CD14-positive monocyte (primary cell): Measurements from ENCODE around the gene FAM169A. TPM values are rescaled to one million over a fixed set of nuclear protein-coding genes. Genes with fewer than 3 reads are reported as not detected.

Source experiments
- DNase-seq, 3 donors: peaks; one replicate each; pipeline ENCODE4 v3.0.0-alpha.2; 2011 to 2022
- H2AFZ ChIP-seq: 2 replicates; pipeline ENCODE4 v1.6.0; 2012; ENCODE audit warnings: mild to moderate bottlenecking, low read depth, low read length, inconsistent platforms; ENCODE audit not compliant: insufficient read depth, poor library complexity, severe bottlenecking
- H3K27ac ChIP-seq, 2 donors: 1 replicate in 1 of 2; 2 replicates in 1 of 2; pipeline ENCODE4 v1.5.1; 2012 to 2013; ENCODE audit warnings: low read length in 2 of 2, control low read depth in 1 of 2, inconsistent platforms in 1 of 2, low read depth in 1 of 2, mild to moderate bottlenecking in 1 of 2
- H3K27me3 ChIP-seq, 2 donors: one replicate each; pipeline versions ENCODE4 v1.6.0 to v1.6.1; 2011 to 2013; ENCODE audit warnings: low read length in 2 of 2; ENCODE audit not compliant: control insufficient read depth in 2 of 2, insufficient read depth in 2 of 2
- H3K36me3 ChIP-seq, 2 donors: replicated peaks in 1 of 2; 1 replicate in 1 of 2; 2 replicates in 1 of 2; pipeline versions ENCODE4 v1.5.1 to v1.6.1; 2012 to 2013; ENCODE audit warnings: low read length in 2 of 2, control low read depth in 1 of 2, inconsistent platforms in 1 of 2, mild to moderate bottlenecking in 1 of 2; ENCODE audit not compliant: insufficient read depth in 2 of 2, control insufficient read depth in 1 of 2
- H3K4me1 ChIP-seq, 2 donors: 1 replicate in 1 of 2; 2 replicates in 1 of 2; pipeline versions ENCODE4 v1.5.1 to v1.6.1; 2012 to 2013; ENCODE audit warnings: low read length in 2 of 2, control low read depth in 1 of 2, inconsistent platforms in 1 of 2, mild to moderate bottlenecking in 1 of 2, moderate library complexity in 1 of 2; ENCODE audit not compliant: insufficient read depth in 2 of 2, control insufficient read depth in 1 of 2
- H3K4me2 ChIP-seq: replicated peaks from 2 replicates; pipeline ENCODE3; 2012; ENCODE audit warnings: low read length, moderate library complexity, mild to moderate bottlenecking; ENCODE audit not compliant: poor library complexity, severe bottlenecking; ENCODE audit errors: extremely low read depth
- H3K4me3 ChIP-seq, 3 experiments: fragments of 200-600 bp in 1 of 3; sonication (generic) in 1 of 3; replicated peaks in 1 of 3; 1 replicate in 2 of 3; 2 replicates in 1 of 3; pipeline ENCODE4 v1.5.1; 2011 to 2013; ENCODE audit warnings: low read length in 3 of 3, mild to moderate bottlenecking in 3 of 3, control low read depth in 2 of 3, low read depth in 2 of 3, inconsistent platforms in 1 of 3, moderate library complexity in 1 of 3
- H3K79me2 ChIP-seq: 2 replicates; pipeline ENCODE4 v1.6.0; 2012; ENCODE audit warnings: mild to moderate bottlenecking, control low read depth, inconsistent platforms, low read length, moderate library complexity; ENCODE audit not compliant: insufficient read depth
- H3K9ac ChIP-seq: 2 replicates; pipeline ENCODE4 v1.6.0; 2017; ENCODE audit warnings: low read length, mild to moderate bottlenecking; ENCODE audit not compliant: insufficient read depth, poor library complexity, severe bottlenecking
- H3K9me3 ChIP-seq, 2 donors: replicated peaks in 1 of 2; 1 replicate in 1 of 2; 2 replicates in 1 of 2; pipeline versions ENCODE4 v1.5.1 to v1.6.1; 2012 to 2013; ENCODE audit warnings: low read length in 2 of 2, control low read depth in 1 of 2; ENCODE audit not compliant: control insufficient read depth in 1 of 2, insufficient read depth in 1 of 2
- H4K20me1 ChIP-seq: 2 replicates; pipeline ENCODE4 v1.6.0; 2012; ENCODE audit warnings: mild to moderate bottlenecking, low read length, control low read depth, moderate library complexity; ENCODE audit not compliant: insufficient read depth
- H3K27ac Mint-ChIP-seq, 7 donors: one replicate each; pipeline ENCODE4 v1.8.0; 2020; ENCODE audit warnings: mild to moderate bottlenecking in 7 of 7, mixed read lengths in 7 of 7, moderate library complexity in 6 of 7, inconsistent platforms in 2 of 7
- H3K27me3 Mint-ChIP-seq, 3 donors: one replicate each; pipeline ENCODE4 v1.8.0; 2021 to 2022; ENCODE audit warnings: low read depth in 3 of 3, mild to moderate bottlenecking in 3 of 3, mixed read lengths in 3 of 3, moderate library complexity in 3 of 3, inconsistent platforms in 1 of 3
- H3K36me3 Mint-ChIP-seq, 2 donors: one replicate each; pipeline ENCODE4 v1.8.0; 2020; ENCODE audit warnings: mixed read lengths in 2 of 2, inconsistent platforms in 1 of 2, mild to moderate bottlenecking in 1 of 2
- H3K4me1 Mint-ChIP-seq: one replicate; pipeline ENCODE4 v1.8.0; 2020; ENCODE audit warnings: mild to moderate bottlenecking, mixed read lengths
- H3K4me3 Mint-ChIP-seq, 2 donors: one replicate each; pipeline ENCODE4 v1.8.0; 2020; ENCODE audit warnings: mild to moderate bottlenecking in 2 of 2, mixed read lengths in 2 of 2, moderate library complexity in 1 of 2
- H3K9me3 Mint-ChIP-seq, 7 donors: one replicate each; pipeline ENCODE4 v1.8.0; 2020 to 2022; ENCODE audit warnings: mixed read lengths in 7 of 7, mild to moderate bottlenecking in 6 of 7, moderate library complexity in 6 of 7, inconsistent platforms in 2 of 7
- WGBS: methylation state at CpG from one replicate; pipeline ENCODE4 v1.1.5; 2013; ENCODE audit warnings: missing lambda C conversion rate; ENCODE audit not compliant: insufficient coverage; 5-methylcytosine and 5-hydroxymethylcytosine counted together
- intact Hi-C, 2 donors: fragments of 100-400 bp; cut with micrococcal nuclease; formaldehyde crosslinking; loops; one replicate each; pipeline versions ENCODE4 v1.15.0 to v1.15.1; 2023
- polyA plus RNA-seq, 3 donors: library from polyadenylated mRNA; depleted of rRNA in 1 of 3; unstranded in 2 of 3; stranded (reverse) in 1 of 3; fragments of 300-500 nt in 2 of 3; fragments of >200 nt in 1 of 3; fragmentation: Illumina TruSeq in 2 of 3; gene quantifications; 1 replicate in 2 of 3; 2 replicates in 1 of 3; pipeline ENCODE4 v1.2.3, GENCODE V29; 2012 to 2021
- TF ChIP-seq, protein P1 (sequence below): fragments of 200-600 bp; IDR thresholded peaks from one replicate; pipeline ENCODE4 v1.8.0; 2022; ENCODE audit warnings: antibody characterized with exemption, mild to moderate bottlenecking

The FAM169A gene
- polyA plus RNA-seq, 3 donors, result not detected

DNA sequence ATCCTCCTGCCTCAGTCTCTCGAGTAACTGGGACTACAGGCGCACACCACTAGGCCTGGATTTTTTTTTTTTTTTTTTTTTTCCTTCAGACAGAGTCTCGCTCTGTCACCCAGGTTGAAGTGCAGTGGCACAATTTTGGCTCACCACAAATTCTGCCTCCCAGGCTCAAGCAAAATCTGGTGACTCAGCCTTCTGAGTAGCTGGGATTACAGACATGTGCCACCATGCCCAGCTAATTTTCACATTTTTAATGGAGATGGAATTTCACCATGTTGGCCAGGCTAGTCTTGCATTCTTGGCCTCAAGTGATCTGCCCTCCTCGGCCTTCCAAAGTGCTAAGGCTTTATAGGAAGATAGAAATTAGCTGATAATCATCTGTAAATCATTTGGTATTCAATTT is 55.3 kb downstream of the FAM169A start:
- no peak overlapping the region for H3K27ac ChIP-seq
- 100% methylated on average over 3 of the region's 4 CpGs for WGBS
- H2AFZ ChIP-seq, result no peak overlapping the region
- H3K36me3 ChIP-seq, result no peaks in the 10 kb centered on the region
- H3K4me3 Mint-ChIP-seq, result no peak overlapping the region
- H3K9ac ChIP-seq, result no peak overlapping the region
- intact Hi-C loops, result no loop called here
- no peaks in the 10 kb centered on the region for H3K9me3 ChIP-seq
- no peak overlapping the region for H3K4me3 ChIP-seq
- H3K4me1 Mint-ChIP-seq, result peaks cover 6% of the 10 kb centered on the region
- DNase-seq, result no peak
- H3K36me3 Mint-ChIP-seq, result no peaks in the 10 kb centered on the region
- TF ChIP-seq, protein P1, sequence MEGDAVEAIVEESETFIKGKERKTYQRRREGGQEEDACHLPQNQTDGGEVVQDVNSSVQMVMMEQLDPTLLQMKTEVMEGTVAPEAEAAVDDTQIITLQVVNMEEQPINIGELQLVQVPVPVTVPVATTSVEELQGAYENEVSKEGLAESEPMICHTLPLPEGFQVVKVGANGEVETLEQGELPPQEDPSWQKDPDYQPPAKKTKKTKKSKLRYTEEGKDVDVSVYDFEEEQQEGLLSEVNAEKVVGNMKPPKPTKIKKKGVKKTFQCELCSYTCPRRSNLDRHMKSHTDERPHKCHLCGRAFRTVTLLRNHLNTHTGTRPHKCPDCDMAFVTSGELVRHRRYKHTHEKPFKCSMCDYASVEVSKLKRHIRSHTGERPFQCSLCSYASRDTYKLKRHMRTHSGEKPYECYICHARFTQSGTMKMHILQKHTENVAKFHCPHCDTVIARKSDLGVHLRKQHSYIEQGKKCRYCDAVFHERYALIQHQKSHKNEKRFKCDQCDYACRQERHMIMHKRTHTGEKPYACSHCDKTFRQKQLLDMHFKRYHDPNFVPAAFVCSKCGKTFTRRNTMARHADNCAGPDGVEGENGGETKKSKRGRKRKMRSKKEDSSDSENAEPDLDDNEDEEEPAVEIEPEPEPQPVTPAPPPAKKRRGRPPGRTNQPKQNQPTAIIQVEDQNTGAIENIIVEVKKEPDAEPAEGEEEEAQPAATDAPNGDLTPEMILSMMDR, result no peak
- no peaks in the 10 kb centered on the region for H3K27me3 ChIP-seq
- H4K20me1 ChIP-seq, result no peaks in the 10 kb centered on the region
- no peak overlapping the region for H3K4me2 ChIP-seq
- H3K4me1 ChIP-seq, result no peaks in the 10 kb centered on the region
- H3K9me3 Mint-ChIP-seq, result no peaks in the 10 kb centered on the region
- H3K27ac Mint-ChIP-seq, result no peak overlapping the region
- no peaks in the 10 kb centered on the region for H3K79me2 ChIP-seq
- H3K27me3 Mint-ChIP-seq, result peaks cover 0 to 4% (median 3%) of the 10 kb centered on the region in 3 donors

DNA sequence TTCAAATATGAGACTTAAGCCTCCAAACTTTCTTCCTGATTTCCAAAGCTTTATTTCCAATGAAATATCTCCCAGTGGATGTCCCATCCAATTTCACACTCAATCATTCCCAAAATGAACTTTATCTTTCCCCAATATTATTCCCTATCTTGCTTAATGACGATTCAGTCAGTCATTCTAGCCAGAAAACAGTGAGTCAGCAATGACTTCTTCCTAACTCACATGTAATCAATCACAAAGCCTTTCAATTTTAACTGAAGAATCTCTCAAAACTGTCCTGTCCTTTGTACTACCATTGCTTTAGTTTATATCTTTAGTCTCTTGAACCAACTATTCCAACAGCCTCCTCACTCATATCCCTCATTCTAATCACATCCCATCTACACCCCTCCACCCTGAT is 64.2 kb downstream of the FAM169A start:
- Histone ChIP-seq H3K27me3 (no peaks in the 10 kb centered on the region), H3K9ac (no peak overlapping the region), H3K4me1 (no peaks in the 10 kb centered on the region), H3K4me2 (no peak overlapping the region), H3K4me3 (no peak overlapping the region), H3K36me3 (no peaks in the 10 kb centered on the region), H3K27ac (no peak overlapping the region), H3K79me2 (no peaks in the 10 kb centered on the region), H2AFZ (no peak overlapping the region), H3K9me3 (no peaks in the 10 kb centered on the region), H4K20me1 (no peaks in the 10 kb centered on the region)
- H3K27ac Mint-ChIP-seq, result no peak overlapping the region
- no peak overlapping the region for H3K4me3 Mint-ChIP-seq
- TF ChIP-seq, protein P1, result no peak
- intact Hi-C loops, result no loop called here
- no peaks in the 10 kb centered on the region for H3K4me1 Mint-ChIP-seq
- DNase-seq, result no peak
- 40% methylated on average over 1 of the region's 1 CpG for WGBS
- H3K36me3 Mint-ChIP-seq, result peaks cover 0 to 7% of the 10 kb centered on the region in 2 donors
- H3K9me3 Mint-ChIP-seq, result no peaks in the 10 kb centered on the region
- peaks cover 0 to 3% (median 0%) of the 10 kb centered on the region in 3 donors for H3K27me3 Mint-ChIP-seq
